ENCODE results near the gene TM7SF2.
A peak's percentile ranks its signal among the peaks of the same experiment; 100 is the strongest.

The TM7SF2 gene

DNA sequence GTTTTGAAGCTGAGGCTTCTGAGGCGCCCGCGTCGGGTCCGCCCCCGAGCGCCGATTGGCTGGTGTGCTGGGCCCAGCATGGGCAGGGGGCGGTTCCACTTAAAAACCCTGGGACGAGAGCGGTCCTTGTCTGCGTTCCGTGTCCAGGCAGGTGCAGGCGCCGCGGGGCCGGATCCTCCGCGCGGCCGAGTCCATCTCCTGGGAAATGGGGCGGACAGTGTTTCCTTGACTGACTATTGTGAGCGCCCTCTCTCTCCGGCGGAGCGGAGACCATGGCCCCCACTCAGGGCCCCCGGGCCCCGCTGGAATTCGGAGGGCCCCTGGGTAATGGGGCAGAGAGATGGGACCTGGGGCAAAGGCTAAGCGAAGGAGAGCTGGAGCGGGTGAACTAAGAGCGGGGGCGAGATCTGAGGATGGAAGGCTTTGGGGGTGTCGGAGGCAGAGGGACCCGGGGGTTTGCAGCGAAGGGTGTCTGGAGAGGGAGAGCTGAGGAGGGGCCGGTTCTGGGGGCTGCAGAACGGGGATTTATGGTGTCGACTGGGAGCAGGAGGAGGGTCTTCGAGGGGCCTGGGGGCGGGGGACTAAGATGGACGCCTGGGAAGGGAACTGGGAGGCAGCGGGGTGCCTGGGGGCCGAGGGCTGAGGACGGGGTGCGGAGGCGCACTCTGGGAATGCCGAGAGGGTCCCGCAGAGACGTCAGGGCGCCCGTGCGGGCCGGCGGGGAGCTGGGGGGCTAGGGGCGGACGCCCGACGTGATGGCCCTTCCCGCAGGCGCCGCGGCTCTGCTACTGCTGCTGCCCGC lies at the start of gene TM7SF2:
Gene TM7SF2 (plus strand): TSS at position 129 of the 802 bp plus-strand sequence. CDS start 144 bp downstream, at position 273.
- peak; percentile 87 to 88 for DNase-seq (ENCODE audit: low read depth in 1 of 2, low spot score in 1 of 2)

- DNase-seq (ENCODE audit: low read depth in 1 of 2, low spot score in 1 of 2), result no peak
Observed at GRCh38 chr11:65063532-65063931, 48.1 kb upstream of the TM7SF2 start.

- DNase-seq (ENCODE audit: low read depth in 1 of 2, low spot score in 1 of 2), result no peak
Observed at GRCh38 chr11:65064847-65065240, 46.8 kb upstream of the TM7SF2 start.

DNA sequence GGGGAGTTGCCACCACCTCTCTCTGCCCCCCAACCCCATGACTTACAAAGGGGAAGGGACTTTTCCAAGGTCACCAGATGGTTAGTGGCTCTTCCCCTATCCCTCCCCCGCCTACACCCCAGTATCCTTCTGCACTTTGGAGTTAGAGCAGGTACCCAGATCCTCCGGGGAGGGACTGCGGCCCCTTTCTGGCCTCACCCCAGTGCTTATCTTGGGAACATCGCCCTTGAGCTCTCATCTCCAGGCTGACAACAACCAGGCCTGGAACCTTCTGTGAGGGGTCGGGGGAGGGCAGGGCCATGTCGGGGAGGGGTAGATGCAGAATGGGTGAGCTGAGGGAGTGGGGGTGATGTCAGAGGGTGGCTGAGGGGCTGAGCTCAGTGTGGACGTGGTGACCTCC lies 45.8 kb upstream of the TM7SF2 start:
- no peak for DNase-seq (ENCODE audit: low read depth in 1 of 2, low spot score in 1 of 2)

- no peak for DNase-seq (ENCODE audit: low read depth in 1 of 2, low spot score in 1 of 2)
Observed at GRCh38 chr11:65066315-65066714, 45.4 kb upstream of the TM7SF2 start.

DNA sequence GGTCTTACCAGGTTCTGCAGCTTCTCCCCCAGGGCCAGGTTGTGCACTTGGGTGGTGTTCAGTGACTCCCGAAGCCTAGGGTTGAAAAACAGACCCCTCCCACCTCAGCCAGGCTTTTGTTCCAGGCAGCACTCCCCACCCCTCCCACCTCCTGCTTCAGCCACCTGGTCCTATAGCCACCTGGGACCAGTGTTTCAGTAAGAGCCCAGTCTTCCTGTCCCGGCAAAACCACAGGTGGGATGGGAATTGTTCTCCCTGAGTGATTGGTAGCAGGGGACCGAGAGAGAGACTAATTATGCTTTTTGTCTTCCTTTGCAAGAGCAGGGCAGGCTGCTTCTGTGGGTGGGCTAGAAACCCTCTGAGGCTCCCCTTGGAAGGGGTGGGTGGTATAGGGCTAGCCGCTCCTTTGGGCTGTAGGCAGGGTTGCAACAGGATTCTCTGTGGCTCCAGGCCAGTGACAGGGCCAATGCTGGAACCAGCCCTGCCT lies 44.8 kb upstream of the TM7SF2 start:
- no peak for DNase-seq (ENCODE audit: low read depth in 1 of 2, low spot score in 1 of 2)

DNA sequence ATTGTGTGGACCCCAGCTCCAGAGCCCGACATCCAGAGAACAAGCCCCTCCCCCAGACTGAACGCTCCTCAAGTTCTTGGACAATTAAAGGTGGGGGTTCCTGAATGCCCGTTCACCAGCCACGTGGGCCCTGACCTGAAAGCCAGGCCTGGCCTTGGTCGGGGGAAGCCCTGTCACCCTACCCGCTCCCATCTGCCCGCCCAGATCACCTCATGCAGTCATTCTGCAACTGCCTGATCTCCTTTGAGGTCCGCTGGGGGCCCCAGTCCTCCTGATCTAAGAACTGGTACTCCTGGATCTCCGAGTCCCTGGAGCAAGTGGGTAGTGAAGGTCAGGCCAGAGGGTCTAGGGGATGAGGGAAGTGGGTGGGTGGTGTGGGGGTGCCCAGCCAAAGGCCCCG lies 44.2 kb upstream of the TM7SF2 start:
- no peak for DNase-seq (ENCODE audit: low read depth in 1 of 2, low spot score in 1 of 2)

DNA sequence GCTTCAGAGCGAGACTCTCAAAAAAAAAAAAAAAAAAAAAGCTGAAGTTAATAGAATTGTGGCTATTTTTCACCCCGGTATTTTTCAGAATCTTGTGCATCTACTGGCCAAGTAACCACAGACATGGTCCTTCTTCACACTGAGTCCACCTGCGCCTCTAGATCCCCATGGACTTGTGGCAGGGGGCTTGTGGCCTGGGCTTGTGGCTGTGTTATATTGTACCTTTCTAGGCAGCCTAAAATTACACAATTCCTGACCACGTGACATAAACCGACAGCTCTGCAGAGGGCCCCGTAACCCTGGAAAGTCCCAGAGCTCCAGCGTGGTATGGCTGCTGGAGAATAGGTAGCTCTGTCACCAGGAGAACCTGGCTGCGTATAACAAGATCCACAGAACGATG lies 42.5 kb upstream of the TM7SF2 start:
- no peak for DNase-seq (ENCODE audit: low read depth in 1 of 2, low spot score in 1 of 2)

DNA sequence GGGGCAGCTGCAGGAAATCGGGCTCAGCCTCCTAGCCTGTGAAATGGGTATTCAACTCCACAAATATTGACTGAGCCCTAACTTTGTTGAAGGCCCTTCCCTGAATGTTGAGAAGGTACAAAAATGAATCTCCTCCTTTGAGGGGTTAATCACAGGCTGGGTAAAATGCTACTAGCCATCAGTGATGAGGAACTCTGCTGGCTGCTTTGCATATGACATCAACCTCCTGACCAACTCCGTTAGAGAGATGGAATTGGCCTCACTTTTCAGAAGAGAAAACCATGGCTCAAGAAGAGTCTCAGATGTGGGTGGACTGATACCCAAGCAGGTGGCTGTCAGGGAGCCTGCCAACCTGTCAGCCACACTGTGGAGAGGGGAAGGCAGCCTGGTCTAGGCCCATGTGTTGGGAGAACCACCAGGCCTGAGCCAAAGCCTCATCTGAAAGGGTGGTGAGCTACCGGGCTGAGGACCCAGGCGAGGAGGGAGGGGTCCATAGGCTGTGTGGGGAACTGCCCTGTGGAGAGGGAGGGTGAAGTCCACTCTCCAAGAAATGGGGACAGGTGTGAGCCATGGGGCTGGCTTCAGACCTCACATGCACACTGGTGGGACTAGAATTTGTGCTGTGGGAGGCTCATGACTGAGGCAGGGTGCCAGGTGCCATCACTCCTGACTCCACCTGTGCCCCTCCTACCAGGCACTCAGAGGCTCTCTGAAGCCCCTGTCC lies 39.6 kb upstream of the TM7SF2 start:
- DNase-seq (ENCODE audit: low read depth in 1 of 2, low spot score in 1 of 2), result no peak

DNA sequence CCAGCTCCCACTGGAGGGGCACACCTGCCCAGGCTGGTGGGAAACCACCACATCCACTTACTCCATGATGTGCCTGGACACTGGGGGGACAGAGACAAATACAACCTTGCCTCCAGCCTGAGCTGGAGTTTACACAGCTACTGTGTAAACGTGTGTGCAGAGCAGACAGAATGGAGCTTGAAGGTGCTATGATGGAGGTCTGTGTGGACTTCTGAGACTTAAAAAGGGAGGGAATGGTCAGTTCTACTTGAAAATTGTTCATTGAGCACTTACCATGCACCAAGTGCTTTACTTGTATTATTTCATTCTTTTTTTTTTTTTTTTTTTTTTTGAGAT lies 39.1 kb upstream of the TM7SF2 start:
- no peak for DNase-seq (ENCODE audit: low read depth in 1 of 2, low spot score in 1 of 2)

- no peak for DNase-seq (ENCODE audit: low read depth in 1 of 2, low spot score in 1 of 2)
Observed at GRCh38 chr11:65077451-65077850, 34.2 kb upstream of the TM7SF2 start.

DNA sequence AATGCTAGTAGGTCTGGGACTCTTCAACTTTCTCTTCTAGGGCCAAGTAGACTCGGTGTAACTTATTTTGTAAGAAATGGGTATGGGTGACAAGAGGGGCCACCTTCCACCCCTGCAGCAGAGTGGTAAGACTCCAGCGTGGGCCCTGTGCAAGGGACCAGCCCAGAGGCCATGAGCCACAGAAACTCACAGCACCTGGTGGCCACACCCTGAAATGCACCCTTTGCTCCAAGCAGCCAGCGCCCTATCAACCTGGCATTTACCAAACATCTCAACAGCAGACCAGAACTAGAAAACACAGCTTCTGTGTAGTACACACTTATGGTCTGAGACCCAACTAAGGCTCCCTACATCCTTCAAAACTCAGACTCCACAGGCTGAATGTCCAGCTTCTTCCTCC lies 33.5 kb upstream of the TM7SF2 start:
- DNase-seq (ENCODE audit: low read depth in 1 of 2, low spot score in 1 of 2), result peak; percentile 44 to 63

DNA sequence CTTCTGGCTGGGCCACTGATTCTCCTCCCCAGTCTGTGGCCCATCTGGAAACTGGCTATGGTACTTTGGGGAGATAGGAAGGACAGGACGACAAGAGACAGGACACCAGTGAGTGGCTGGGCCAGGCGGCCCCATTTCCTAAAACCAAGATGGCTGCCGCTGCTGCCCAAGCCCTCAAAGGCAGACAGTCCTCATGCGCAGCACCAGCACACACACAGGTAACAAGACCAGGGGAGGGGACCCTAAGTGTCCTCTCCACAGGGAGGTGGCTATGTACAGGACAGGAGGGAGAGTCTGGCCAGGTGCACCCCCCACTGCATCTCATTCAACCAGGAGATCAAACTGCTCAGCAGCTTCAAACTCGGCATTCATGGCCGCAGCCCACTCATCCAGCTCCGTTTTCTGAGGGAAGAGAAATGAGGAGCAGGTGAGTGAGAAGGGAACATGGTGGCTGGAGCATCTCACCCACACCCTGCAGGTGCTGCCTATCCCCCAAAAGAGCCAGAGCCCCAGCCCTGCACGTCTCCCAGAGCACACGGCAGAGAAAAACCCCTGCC lies 32.8 kb upstream of the TM7SF2 start:
- no peak for DNase-seq (ENCODE audit: low read depth in 1 of 2, low spot score in 1 of 2)

GRCh38 chr11:65083134-65083833 lies 28.4 kb upstream of the TM7SF2 start:
- DNase-seq (ENCODE audit: low read depth in 1 of 2, low spot score in 1 of 2), result no peak

DNA sequence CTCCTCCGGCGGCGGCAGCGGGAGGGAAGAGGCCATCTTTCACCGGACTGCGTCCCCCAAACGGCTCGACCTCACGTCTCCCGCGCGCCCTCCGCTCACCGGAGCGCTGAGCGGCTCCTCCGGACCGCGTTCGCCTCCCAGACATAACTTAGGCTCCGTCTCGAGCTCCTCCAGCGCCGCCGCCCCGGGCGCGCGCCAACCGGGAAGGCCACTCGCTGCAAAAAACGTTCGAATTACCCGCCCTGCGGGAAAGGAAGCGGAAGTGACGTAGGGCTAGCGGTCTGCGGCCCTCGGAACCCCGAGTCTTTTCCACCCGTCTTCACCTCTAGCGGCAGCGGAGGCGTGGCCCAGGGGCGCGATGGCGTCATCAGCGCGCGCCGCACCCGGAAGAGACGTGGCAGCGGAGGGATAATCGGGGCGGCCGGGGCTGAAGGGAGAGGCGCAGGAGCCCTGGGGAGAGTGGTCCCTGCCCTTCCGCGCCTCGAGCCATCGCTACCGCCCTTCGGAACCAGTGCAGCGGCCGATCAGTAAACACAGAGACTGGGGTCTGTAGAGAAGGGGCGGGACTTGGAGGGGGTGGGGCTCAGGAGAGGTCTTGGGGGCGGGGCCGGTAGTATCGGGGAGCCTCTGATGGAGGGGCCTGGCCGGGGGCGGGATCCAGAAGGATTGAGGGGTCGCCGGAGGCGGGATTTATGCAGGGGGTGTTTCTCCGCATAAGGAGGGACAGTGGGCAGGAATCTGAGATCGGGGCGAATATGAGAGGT lies 27.7 kb upstream of the TM7SF2 start, which contains the start of the genes CDCA5 and ZFPL1:
Gene CDCA5 (minus strand): TSS at position 207 of the 764 bp plus-strand sequence. CDS start 62 bp downstream, at position 145.
Gene ZFPL1 (plus strand): TSS at position 389 of the 764 bp plus-strand sequence. CDS start 477 bp downstream, outside the sequence.
- peak; percentile 92 to 95 for DNase-seq (ENCODE audit: low read depth in 1 of 2, low spot score in 1 of 2)

GRCh38 chr11:65084598-65085375 lies 26.9 kb upstream of the TM7SF2 start:
- no peak for DNase-seq (ENCODE audit: low read depth in 1 of 2, low spot score in 1 of 2)

DNA sequence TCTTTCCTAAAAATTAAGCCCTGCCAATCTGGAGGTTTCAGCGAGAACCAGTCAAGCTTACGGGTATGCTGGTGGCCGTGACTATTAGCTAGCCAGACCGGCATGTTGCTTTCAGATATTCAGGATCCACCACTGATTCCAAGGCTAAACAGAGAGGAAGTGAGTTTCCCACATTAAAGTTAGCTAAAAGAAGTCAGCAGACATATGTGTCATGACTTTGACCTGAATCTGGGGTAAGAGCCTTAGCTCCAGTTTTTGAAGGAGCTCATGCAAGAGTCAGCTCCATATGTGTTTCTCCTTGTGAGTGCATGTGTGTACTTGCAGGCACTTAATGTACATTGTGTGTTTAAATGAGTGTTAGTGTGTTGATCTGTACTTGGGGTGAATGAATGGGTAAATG lies 26.2 kb upstream of the TM7SF2 start:
- DNase-seq (ENCODE audit: low read depth in 1 of 2, low spot score in 1 of 2), result no peak

- DNase-seq (ENCODE audit: low read depth in 1 of 2, low spot score in 1 of 2), result no peak
Observed at GRCh38 chr11:65086809-65087208, 24.9 kb upstream of the TM7SF2 start.

GRCh38 chr11:65087216-65087615 lies 24.5 kb upstream of the TM7SF2 start:
- no peak for DNase-seq (ENCODE audit: low read depth in 1 of 2, low spot score in 1 of 2)

DNA sequence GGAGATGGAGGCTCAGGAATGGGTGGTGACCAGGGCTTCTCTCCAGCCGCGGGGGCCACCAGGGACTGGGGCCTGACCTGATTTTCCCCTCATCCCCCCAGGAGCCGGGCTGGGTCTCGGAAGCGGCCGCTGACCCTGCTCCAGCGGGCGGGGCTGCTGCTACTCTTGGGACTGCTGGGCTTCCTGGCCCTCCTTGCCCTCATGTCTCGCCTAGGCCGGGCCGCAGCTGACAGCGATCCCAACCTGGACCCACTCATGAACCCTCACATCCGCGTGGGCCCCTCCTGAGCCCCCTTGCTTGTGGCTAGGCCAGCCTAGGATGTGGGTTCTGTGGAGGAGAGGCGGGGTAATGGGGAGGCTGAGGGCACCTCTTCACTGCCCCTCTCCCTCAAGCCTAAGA lies 23.8 kb upstream of the TM7SF2 start:
- DNase-seq (ENCODE audit: low read depth in 1 of 2, low spot score in 1 of 2), result no peak
